ENCODE measurements around the gene CYGB.

The CYGB gene

GRCh38 chr17:76480632-76481031 is 56.9 kb downstream of the CYGB start:
- Mint-ChIP-seq H3K4me1 (peaks cover 23% of the 10 kb centered on the region), H3K27ac (peak overlapping the region; percentile 63), H3K4me3 (peak overlapping the region; percentile 13), H3K36me3 (peaks cover 100% of the 10 kb centered on the region), H3K9me3 (no peaks in the 10 kb centered on the region)
- DNase-seq (ENCODE audit: low spot score in 2 of 2) (no peak), ATAC-seq (no peak)

- Mint-ChIP-seq H3K4me1 (peaks cover 21% of the 10 kb centered on the region), H3K27ac (no peak overlapping the region), H3K36me3 (peaks cover 97% of the 10 kb centered on the region), H3K9me3 (no peaks in the 10 kb centered on the region), H3K4me3 (no peak overlapping the region)
- ATAC-seq: no peak
- no peak for DNase-seq (ENCODE audit: low spot score in 2 of 2)
Measured at GRCh38 chr17:76479515-76480060, 57.9 kb downstream of the CYGB start.

- Mint-ChIP-seq H3K4me3 (no peak overlapping the region), H3K9me3 (no peaks in the 10 kb centered on the region), H3K27ac (no peak overlapping the region), H3K36me3 (peaks cover 96% of the 10 kb centered on the region), H3K4me1 (peaks cover 15% of the 10 kb centered on the region)
- ATAC-seq (no peak), DNase-seq (ENCODE audit: low spot score in 2 of 2) (no peak)
Measured at GRCh38 chr17:76478730-76479514, 58.6 kb downstream of the CYGB start.

- DNase-seq (ENCODE audit: low spot score in 2 of 2) (no peak), ATAC-seq (no peak)
- Mint-ChIP-seq H3K4me1 (peaks cover 15% of the 10 kb centered on the region), H3K36me3 (peaks cover 96% of the 10 kb centered on the region), H3K4me3 (no peak overlapping the region), H3K9me3 (no peaks in the 10 kb centered on the region), H3K27ac (peak overlapping the region; percentile 53)
Measured at GRCh38 chr17:76478097-76478496, 59.4 kb downstream of the CYGB start.

GRCh38 chr17:76477576-76477975 is 59.9 kb downstream of the CYGB start:
- ATAC-seq: no peak
- Mint-ChIP-seq H3K4me1 (peaks cover 18% of the 10 kb centered on the region), H3K27ac (peak overlapping the region; percentile 53), H3K36me3 (peaks cover 96% of the 10 kb centered on the region), H3K9me3 (no peaks in the 10 kb centered on the region), H3K4me3 (no peak overlapping the region)
- no peak for DNase-seq (ENCODE audit: low spot score in 2 of 2)
